SK-N-SH (cell line): ENCODE data around the gene DPP4. TPM values are rescaled to one million over a fixed set of nuclear protein-coding genes. Genes with fewer than 3 reads are reported as not detected.
A peak's percentile ranks its signal among the peaks of the same experiment; 100 is the strongest.

Experiments used
- CTCF ChIA-PET: fragments of 300-600, 350-600 bp; formaldehyde crosslinking; extraction: SDS; loops from one replicate; lab custom pipeline; 2021; lab: Yijun Ruan, JAX
- POLR2A ChIA-PET: fragments of 350-600 bp; sonication (Branson Sonifier 250); formaldehyde crosslinking; extraction: SDS; loops from one replicate; lab custom pipeline; 2020; ENCODE audit warnings: antibody characterized with exemption, inconsistent platforms; lab: Yijun Ruan, JAX
- DNase-seq: peaks from one replicate; pipeline ENCODE4 v3.0.0; 2012
- H2AFZ ChIP-seq: fragments of 200-600 bp; sonication (generic); 2 replicates; pipeline ENCODE4 v1.8.1; 2016; ENCODE audit warnings: antibody characterized with exemption, mild to moderate bottlenecking, low read depth
- H3F3A ChIP-seq: fragments of 200-600 bp; sonication (generic); replicated peaks from 2 replicates; pipeline ENCODE3; 2016; ENCODE audit warnings: antibody characterized with exemption, mild to moderate bottlenecking; ENCODE audit not compliant: insufficient read depth
- H3K27ac ChIP-seq, 2 experiments: fragments of 200-500 bp in 1 of 2; fragments of 200-600 bp in 1 of 2; sonication (Bioruptor generic) in 1 of 2; sonication (generic), shearing (Covaris generic) in 1 of 2; 2 replicates each; pipeline versions ENCODE4 v1.5.1 to v1.6.1; 2014 to 2016; ENCODE audit warnings: low read depth in 2 of 2, inconsistent platforms in 1 of 2, low read length in 1 of 2, mild to moderate bottlenecking in 1 of 2, mixed read lengths in 1 of 2
- H3K27me3 ChIP-seq: fragments of 200-600 bp; sonication (generic), shearing (Covaris generic); 2 replicates; pipeline ENCODE4 v1.6.1; 2016; ENCODE audit warnings: mixed run types; ENCODE audit not compliant: insufficient read depth
- H3K36me3 ChIP-seq, 2 experiments: fragments of 200-500 bp in 1 of 2; fragments of 200-600 bp in 1 of 2; sonication (Bioruptor generic) in 1 of 2; sonication (generic) in 1 of 2; replicated peaks in 1 of 2; 2 replicates each; pipeline versions ENCODE3 to v1.5.1; 2014 to 2016; ENCODE audit warnings: low read length in 1 of 2, mild to moderate bottlenecking in 1 of 2; ENCODE audit not compliant: insufficient read depth in 2 of 2, control insufficient read depth in 1 of 2
- H3K4me1 ChIP-seq, 2 experiments: fragments of 200-500 bp in 1 of 2; fragments of 200-600 bp in 1 of 2; sonication (Bioruptor generic) in 1 of 2; sonication (generic), shearing (Covaris generic) in 1 of 2; 2 replicates each; pipeline versions ENCODE4 v1.5.1 to v1.6.1; 2014 to 2016; ENCODE audit warnings: low read depth in 1 of 2, low read length in 1 of 2, mixed run types in 1 of 2; ENCODE audit not compliant: insufficient read depth in 2 of 2, control insufficient read depth in 1 of 2
- H3K4me2 ChIP-seq: fragments of 200-600 bp; sonication (generic), shearing (Covaris generic); 2 replicates; pipeline ENCODE4 v1.6.1; 2017; ENCODE audit warnings: mixed run types
- H3K4me3 ChIP-seq, 2 experiments: fragments of 200-500 bp in 1 of 2; fragments of 200-600 bp in 1 of 2; sonication (Bioruptor generic) in 1 of 2; sonication (generic), shearing (Covaris generic) in 1 of 2; 2 replicates each; pipeline versions ENCODE4 v1.5.1 to v1.8.1; 2014 to 2016; ENCODE audit warnings: low read depth in 2 of 2, inconsistent platforms in 1 of 2, low read length in 1 of 2, mild to moderate bottlenecking in 1 of 2, mixed read lengths in 1 of 2, moderate library complexity in 1 of 2
- H3K79me2 ChIP-seq: fragments of 200-600 bp; sonication (generic); 2 replicates; pipeline ENCODE4 v1.8.1; 2017; ENCODE audit warnings: mild to moderate bottlenecking; ENCODE audit not compliant: insufficient read depth
- H3K9ac ChIP-seq: fragments of 200-600 bp; sonication (generic); 2 replicates; pipeline ENCODE4 v1.6.1; 2017; ENCODE audit warnings: mixed run types
- H3K9me2 ChIP-seq: fragments of 200-600 bp; sonication (generic); 2 replicates; pipeline ENCODE4 v1.6.1; 2017; ENCODE audit warnings: mixed run types
- H3K9me3 ChIP-seq: fragments of 200-600 bp; sonication (generic); 2 replicates; pipeline ENCODE4 v1.6.1; 2017; ENCODE audit warnings: mixed run types, mild to moderate bottlenecking, moderate library complexity
- H4K20me1 ChIP-seq: fragments of 200-600 bp; sonication (generic); 2 replicates; pipeline ENCODE4 v1.6.1; 2017; ENCODE audit warnings: mild to moderate bottlenecking, mixed run types; ENCODE audit not compliant: insufficient read depth
- CHD2 ChIP-seq: fragments of 150-350 bp; IDR thresholded peaks from 2 replicates; pipeline ENCODE4 v1.6.1; 2018; ENCODE audit warnings: low read length; ENCODE audit not compliant: partially characterized antibody
- CTCF ChIP-seq: fragments of 200-600 bp; sonication (generic); IDR thresholded peaks from 2 replicates; pipeline ENCODE4 v1.6.1; 2017; ENCODE audit warnings: antibody characterized with exemption, mild to moderate bottlenecking, moderate library complexity
- ELF1 ChIP-seq: IDR thresholded peaks from 2 replicates; pipeline ENCODE4 v1.4.0; 2012
- EZH2phosphoT487 ChIP-seq: fragments of 200-600 bp; sonication (generic); IDR thresholded peaks from 2 replicates; pipeline ENCODE4 v1.6.1; 2017; ENCODE audit warnings: low read depth, mixed run types, mild to moderate bottlenecking, antibody characterized with exemption, moderate library complexity, borderline replicate concordance
- FOSL2 ChIP-seq: IDR thresholded peaks from 2 replicates; pipeline ENCODE4 v1.4.0; 2012; ENCODE audit warnings: low read depth, mild to moderate bottlenecking, moderate library complexity, borderline replicate concordance
- JUND ChIP-seq: IDR thresholded peaks from 2 replicates; pipeline ENCODE4 v1.4.0; 2012
- MEF2A ChIP-seq: IDR thresholded peaks from 2 replicates; pipeline ENCODE4 v1.4.0; 2012; ENCODE audit warnings: low read depth, borderline replicate concordance
- MXI1 ChIP-seq: IDR thresholded peaks from 2 replicates; pipeline ENCODE4 v1.6.1; 2012; ENCODE audit warnings: mild to moderate bottlenecking, low read depth, low read length, improper control_type of control experiment
- NRF1 ChIP-seq: IDR thresholded peaks from 2 replicates; pipeline ENCODE4 v1.6.1; 2012; ENCODE audit warnings: low read depth, mild to moderate bottlenecking, low read length
- REST ChIP-seq: IDR thresholded peaks from 2 replicates; pipeline ENCODE4 v1.6.1; 2012; ENCODE audit warnings: mild to moderate bottlenecking, low read depth, low read length, moderate library complexity
- SMC3 ChIP-seq: IDR thresholded peaks from 2 replicates; pipeline ENCODE4 v1.6.1; 2012; ENCODE audit warnings: low read depth, low read length, improper control_type of control experiment
- TAF1 ChIP-seq: IDR thresholded peaks from 2 replicates; pipeline ENCODE4 v1.6.1; 2012; ENCODE audit warnings: low read depth, mild to moderate bottlenecking, low read length, moderate library complexity, borderline replicate concordance
- TCF12 ChIP-seq: IDR thresholded peaks from 2 replicates; pipeline ENCODE4 v1.4.0; 2012
- YY1 ChIP-seq: IDR thresholded peaks from 2 replicates; pipeline ENCODE4 v1.4.0; 2012; ENCODE audit warnings: low read depth, mild to moderate bottlenecking
- ZBTB33 ChIP-seq: IDR thresholded peaks from 2 replicates; pipeline ENCODE4 v1.4.0; 2012; ENCODE audit warnings: low read depth, borderline replicate concordance
- WGBS: methylation state at CpG from one replicate; pipeline ENCODE4 v1.1.6; 2017; ENCODE audit warnings: low lambda C conversion rate; 5-methylcytosine and 5-hydroxymethylcytosine counted together
- polyA plus RNA-seq, 3 experiments: library from polyadenylated mRNA; depleted of rRNA; stranded (reverse); fragments of >200 nt; gene quantifications; 2 replicates each; pipeline ENCODE4 v1.2.3, GENCODE V29; 2012
- TF ChIP-seq, protein P1 (sequence below): IDR thresholded peaks from 2 replicates; pipeline ENCODE4; 2012

The DPP4 gene
- polyA plus RNA-seq, 1 of the 3 experiments (the other 2 are of a cell fraction): 5.0 TPM

- TF ChIP-seq CTCF (no peak), JUND (peak; percentile 78), CHD2 (no peak), SMC3 (no peak)
- TF ChIP-seq, all 33 proteins: peak for 12
Measured at GRCh38 chr2:162118166-162119031, 44.4 kb upstream of the DPP4 start (continued).

GRCh38 chr2:162116352-162116751 lies 42.3 kb upstream of the DPP4 start:
- no peak overlapping the region for H3K4me3 ChIP-seq
- no peak for DNase-seq

GRCh38 chr2:162115076-162115475 lies 41.1 kb upstream of the DPP4 start:
- H2AFZ ChIP-seq: no peak overlapping the region
- peaks cover 16% of the 10 kb centered on the region for H3F3A ChIP-seq
- ChIA-PET CTCF (no interaction called here), POLR2A (no interaction called here)
- no peak overlapping the region for H3K9ac ChIP-seq
- H3K4me3 ChIP-seq: no peak overlapping the region
- 97% methylated on average over 2 of the region's 2 CpGs for WGBS
- H3K79me2 ChIP-seq: no peaks in the 10 kb centered on the region
- H4K20me1 ChIP-seq: no peaks in the 10 kb centered on the region
- no peaks in the 10 kb centered on the region for H3K9me2 ChIP-seq
- 0 out of 4 replicates have a peak, but pooled peaks cover 0 to 10% of the 10 kb centered on the region in 2 experiments for H3K4me1 ChIP-seq
- no peaks in the 10 kb centered on the region for H3K27me3 ChIP-seq
- H3K9me3 ChIP-seq: peaks cover 8% of the 10 kb centered on the region
- no peak overlapping the region for H3K27ac ChIP-seq
- peaks cover 0 to 5% of the 10 kb centered on the region in 2 experiments for H3K36me3 ChIP-seq
- no peak overlapping the region for H3K4me2 ChIP-seq
- no peak for DNase-seq
- TF ChIP-seq MEF2A: no peak
- no peak for TF ChIP-seq REST
- no peak for TF ChIP-seq FOSL2
- no peak for TF ChIP-seq EZH2phosphoT487
- no peak for TF ChIP-seq ZBTB33
- TF ChIP-seq ELF1: no peak
- TF ChIP-seq NRF1: no peak
- no peak for TF ChIP-seq TAF1
- TF ChIP-seq CHD2: no peak
- TF ChIP-seq SMC3: no peak
- no peak for TF ChIP-seq JUND
- TF ChIP-seq MXI1: no peak

More at GRCh38 chr2:162116352-162116751, 42.3 kb upstream of the DPP4 start:
- no peak overlapping the region for H3K27ac ChIP-seq
- no peaks in the 10 kb centered on the region for H4K20me1 ChIP-seq
- no peaks in the 10 kb centered on the region for H3K27me3 ChIP-seq
- H3K9me2 ChIP-seq: no peaks in the 10 kb centered on the region
- no peak overlapping the region for H3K4me2 ChIP-seq
- TF ChIP-seq YY1: no peak
- no peak for TF ChIP-seq TCF12
- TF ChIP-seq, protein P1, sequence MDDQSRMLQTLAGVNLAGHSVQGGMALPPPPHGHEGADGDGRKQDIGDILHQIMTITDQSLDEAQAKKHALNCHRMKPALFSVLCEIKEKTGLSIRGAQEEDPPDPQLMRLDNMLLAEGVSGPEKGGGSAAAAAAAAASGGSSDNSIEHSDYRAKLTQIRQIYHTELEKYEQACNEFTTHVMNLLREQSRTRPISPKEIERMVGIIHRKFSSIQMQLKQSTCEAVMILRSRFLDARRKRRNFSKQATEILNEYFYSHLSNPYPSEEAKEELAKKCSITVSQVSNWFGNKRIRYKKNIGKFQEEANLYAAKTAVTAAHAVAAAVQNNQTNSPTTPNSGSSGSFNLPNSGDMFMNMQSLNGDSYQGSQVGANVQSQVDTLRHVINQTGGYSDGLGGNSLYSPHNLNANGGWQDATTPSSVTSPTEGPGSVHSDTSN: peak; percentile 14; the same call in 1 of the 2 replicates
- peaks cover 8% of the 10 kb centered on the region for H3K9me3 ChIP-seq
- ChIA-PET CTCF (no interaction called here), POLR2A (no interaction called here)
- no peaks in the 10 kb centered on the region for H3K79me2 ChIP-seq
- H3K9ac ChIP-seq: no peak overlapping the region
- H3K4me1 ChIP-seq: 0 out of 4 replicates have a peak, but pooled peaks cover 0 to 10% of the 10 kb centered on the region in 2 experiments
- H3F3A ChIP-seq: peaks cover 16% of the 10 kb centered on the region
- peaks cover 0 to 5% of the 10 kb centered on the region in 2 experiments for H3K36me3 ChIP-seq
- no peak overlapping the region for H2AFZ ChIP-seq
